Fibroblast of skin of right biceps (primary cell): ENCODE data around the gene PRPF40A.

ENCODE experiments used
- DNase-seq: peaks from one replicate; pipeline ENCODE4 v3.0.0-alpha.2; 2013

Gene PRPF40A

DNA sequence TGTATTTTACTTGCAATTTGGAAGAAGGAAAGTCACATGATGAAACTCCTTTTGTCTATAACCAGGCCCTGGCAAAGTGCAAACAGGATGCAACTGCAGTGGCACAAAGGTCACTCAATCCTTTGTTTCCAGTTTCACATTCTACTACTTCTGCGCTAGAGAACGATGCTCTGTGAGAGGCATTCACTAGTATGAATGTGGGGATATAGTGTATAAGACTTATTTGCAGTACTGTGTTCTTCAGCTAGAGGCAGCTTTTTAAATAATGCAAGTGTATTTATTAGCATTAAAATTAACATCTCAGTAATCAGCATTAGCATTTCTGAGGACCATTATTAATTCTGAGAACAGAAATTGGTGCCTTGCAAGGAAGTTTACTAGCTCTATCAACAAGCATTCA lies 68.9 kb downstream of the PRPF40A start:
- no peak for DNase-seq

DNA sequence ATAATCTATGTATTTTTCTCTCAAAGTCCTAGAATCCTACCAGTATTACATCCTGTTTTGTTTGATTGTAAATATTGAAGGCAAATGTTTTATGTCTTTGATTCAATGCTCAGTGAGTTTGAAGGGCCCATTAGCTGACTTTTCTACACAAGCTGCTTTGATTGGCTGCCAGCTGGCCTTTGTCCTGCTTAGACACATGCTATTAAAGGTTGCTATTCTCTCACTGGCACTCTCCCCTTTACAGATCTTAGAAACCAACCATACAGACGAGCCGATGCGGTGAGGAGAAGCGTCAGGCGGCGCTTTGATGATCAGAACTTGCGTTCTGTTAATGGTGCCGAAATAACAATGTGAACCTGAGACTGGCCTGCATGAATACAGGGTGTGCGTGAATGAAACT lies 69.7 kb downstream of the PRPF40A start:
- peak; percentile 29 for DNase-seq

GRCh38 chr2:152646775-152647174 lies 70.5 kb downstream of the PRPF40A start:
- peak; percentile 92 for DNase-seq

- no peak for DNase-seq
These were observed 71.0 kb downstream of the PRPF40A start for GRCh38 chr2:152646264-152646663.

- no peak for DNase-seq
These were observed 72.9 kb downstream of the PRPF40A start for GRCh38 chr2:152644189-152644873.

- no peak for DNase-seq
These were observed 78.7 kb downstream of the PRPF40A start for GRCh38 chr2:152638590-152638989.

GRCh38 chr2:152638056-152638455 lies 79.2 kb downstream of the PRPF40A start:
- DNase-seq = no peak

GRCh38 chr2:152637251-152637650 lies 80.0 kb downstream of the PRPF40A start:
- no peak for DNase-seq

DNA sequence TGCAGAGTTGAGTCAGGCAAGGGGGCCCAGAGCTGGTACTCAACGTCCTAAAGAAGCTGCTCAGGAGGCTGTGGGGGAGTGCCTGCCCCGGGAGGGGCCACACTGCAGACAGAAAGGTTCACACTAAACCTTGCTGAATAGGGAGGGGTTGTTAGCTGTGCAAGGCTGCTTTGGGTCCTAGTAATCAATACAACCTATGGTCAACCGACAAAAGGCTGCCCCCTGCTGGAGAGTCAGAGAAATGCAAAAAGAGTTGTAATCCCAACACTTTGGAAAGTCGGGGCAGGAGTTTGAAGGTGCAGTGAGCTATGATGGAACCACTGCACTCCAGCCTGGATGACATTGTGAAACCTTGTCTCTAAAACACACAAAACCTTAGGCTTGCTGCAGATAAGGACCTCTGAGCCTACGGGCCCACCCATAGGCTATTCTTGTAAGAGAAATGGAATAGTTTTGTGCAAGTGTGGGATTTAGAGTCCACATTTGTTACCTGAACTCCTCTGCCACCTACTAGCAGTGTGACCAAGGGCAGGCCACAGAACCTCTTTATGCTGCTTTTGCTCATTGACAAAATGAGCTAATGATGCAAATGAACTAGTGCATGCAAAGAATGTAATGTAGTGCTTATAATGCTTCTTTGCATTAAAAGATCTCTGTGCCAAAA lies 81.5 kb downstream of the PRPF40A start:
- peak; percentile 56 for DNase-seq

- DNase-seq = peak; percentile 20
These were observed 84.5 kb downstream of the PRPF40A start for GRCh38 chr2:152632736-152633135.

GRCh38 chr2:152630466-152630865 lies 86.8 kb downstream of the PRPF40A start:
- no peak for DNase-seq

- DNase-seq = no peak
These were observed 88.1 kb downstream of the PRPF40A start for GRCh38 chr2:152629202-152629601.

DNA sequence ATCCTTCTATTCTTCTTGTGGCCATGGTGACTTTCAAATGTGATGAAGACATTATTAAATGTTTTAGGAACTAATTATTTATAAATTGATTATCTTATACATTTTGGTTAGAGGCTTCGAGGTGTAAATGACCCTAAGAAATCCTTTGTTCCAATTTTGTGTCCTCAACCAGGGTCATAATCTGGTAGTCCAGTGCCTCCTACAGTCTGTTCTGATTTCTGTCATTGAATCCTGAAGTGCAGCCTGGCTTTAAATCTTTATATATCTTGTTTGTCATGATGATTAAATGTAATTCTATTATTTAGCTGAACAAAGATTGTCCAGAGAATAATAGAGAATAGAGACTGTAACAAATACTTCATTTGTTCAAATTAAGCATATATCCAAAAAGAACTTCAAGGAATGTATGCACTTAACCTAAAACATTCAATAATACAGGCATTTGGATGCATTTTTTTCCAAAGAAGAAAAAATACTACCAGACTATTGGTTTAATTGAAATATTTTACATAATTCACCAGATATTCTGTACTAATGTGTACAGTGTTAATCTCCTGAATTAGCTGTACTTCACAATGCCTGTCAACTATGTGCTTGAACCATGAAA lies 89.8 kb downstream of the PRPF40A start:
- peak; percentile 47 for DNase-seq

DNA sequence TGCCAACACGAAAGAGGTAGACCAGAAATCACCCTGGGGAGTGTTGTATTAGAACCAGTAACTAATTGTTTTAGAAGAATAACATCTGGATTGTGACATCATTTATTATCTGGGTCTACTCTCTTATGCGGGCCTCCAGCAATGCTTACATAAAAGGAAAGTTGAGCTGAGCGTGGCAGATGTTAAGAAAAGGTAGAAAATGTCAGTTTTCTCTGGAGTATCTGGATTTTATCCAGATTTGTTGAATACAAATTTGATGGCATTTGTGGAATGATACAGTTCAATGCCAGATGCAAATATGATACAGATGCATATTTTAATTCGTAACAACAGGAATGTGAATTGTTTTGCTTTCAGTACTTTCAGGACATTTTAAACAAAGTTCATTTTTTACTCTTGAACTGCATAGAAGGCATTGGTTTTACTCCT lies 90.3 kb downstream of the PRPF40A start:
- peak; percentile 22 for DNase-seq

DNA sequence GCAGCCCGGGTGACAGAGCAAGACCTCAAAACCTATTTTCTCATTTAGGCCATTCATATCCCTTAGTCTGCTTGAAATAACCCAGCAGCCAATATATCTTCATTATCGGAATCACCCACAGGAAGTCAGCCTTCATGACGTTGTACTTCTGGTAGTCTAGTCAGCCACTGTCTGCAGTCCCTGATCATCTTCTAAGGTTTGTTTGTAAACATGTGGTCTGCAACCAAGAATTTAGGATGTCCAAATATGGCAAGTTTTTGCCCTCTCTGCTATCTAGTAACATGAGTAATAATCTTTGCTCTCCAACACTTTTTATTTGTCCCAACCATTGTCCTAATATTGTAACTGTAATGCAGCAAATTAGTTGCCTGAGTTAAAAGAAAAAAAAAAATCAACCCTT lies 92.5 kb downstream of the PRPF40A start:
- DNase-seq = peak; percentile 25

DNA sequence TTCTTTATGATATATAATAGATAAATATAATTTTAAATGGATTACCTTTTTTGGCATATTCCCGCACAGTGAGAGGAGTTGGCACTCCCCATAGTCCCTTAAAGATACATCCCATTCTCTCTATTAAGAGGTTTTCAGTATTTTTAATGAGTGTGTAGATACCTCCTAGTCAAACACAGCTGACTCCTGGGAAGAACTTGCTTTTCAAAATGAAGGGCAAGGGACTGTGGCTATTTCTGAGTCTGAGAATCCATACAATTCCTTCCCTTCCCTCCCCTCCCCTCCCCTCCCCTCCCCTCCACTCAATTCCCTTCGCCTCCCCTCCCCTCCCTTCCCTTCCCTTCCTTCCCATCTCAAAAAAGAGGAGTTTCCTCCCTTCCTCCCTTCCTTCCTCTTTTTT lies 93.5 kb downstream of the PRPF40A start:
- no peak for DNase-seq

- DNase-seq = no peak
These were observed 94.1 kb downstream of the PRPF40A start for GRCh38 chr2:152623076-152623740.

DNA sequence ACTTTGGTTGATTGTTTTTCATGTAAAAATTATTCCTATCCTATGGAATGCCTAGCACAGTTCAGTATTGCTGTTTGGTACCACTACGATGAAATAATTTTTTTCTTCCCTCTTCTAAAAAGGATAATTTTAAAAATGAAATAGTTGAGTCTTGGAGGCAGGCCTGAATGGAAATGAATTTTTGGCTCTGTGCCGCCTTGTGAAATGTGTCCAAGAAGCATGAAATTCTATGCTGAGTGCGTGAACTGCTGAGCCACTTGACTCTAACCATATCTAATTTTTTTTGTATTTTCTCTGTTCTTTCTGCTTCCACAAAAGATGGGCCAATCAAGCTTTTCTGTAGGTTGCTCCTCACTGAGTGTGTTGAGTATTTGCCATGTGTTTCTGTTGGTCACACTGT lies 95.0 kb downstream of the PRPF40A start:
- no peak for DNase-seq

DNA sequence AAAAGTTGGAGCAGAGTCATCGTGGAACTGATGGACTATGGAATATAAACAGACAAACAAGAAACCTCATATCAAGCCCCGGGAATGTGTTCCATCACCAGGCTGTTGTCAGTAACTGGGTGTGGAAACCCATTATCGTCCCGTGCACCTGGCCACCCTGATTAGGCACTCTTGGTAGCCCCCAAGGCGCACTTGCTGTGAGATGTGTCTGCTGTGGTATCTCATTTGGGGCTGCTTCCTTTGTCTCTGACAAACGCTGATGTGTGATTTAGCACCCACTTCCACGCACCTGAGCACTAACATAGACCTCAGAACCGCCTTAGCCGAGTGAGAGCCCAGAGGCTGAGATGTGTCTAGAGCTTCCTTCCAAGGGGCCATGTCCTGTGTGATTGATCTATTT lies 96.3 kb downstream of the PRPF40A start:
- no peak for DNase-seq

- DNase-seq = no peak
These were observed 97.1 kb downstream of the PRPF40A start for GRCh38 chr2:152620208-152620607.

DNA sequence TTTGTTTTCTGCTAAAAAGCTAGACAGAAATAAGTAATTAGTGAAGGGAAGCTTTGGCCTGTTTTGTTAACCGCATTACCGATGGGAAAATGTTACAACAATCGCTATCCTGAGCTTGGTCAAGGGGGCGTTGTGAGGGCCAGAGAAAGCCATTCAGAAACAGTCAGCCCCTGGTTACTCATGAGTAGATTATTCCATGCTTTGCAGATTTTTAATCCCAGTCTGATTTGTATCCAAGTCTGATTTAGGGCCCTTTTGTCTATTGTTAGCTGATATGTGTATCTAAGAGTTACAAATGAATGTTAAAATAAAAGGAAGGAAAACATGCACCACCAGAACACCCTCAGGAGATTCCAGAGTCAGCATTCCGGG lies 99.1 kb downstream of the PRPF40A start:
- no peak for DNase-seq

GRCh38 chr2:152617456-152618192 lies 99.6 kb downstream of the PRPF40A start:
- peak; percentile 61 for DNase-seq

GRCh38 chr2:152615177-152615576 lies 102.1 kb downstream of the PRPF40A start:
- no peak for DNase-seq
